ENCODE results near the gene ZBED4. TPM values are rescaled to one million over a fixed set of nuclear protein-coding genes. Genes with fewer than 3 reads are reported as not detected.

ZBED4 gene
- total RNA-seq = 10 to 100 TPM in 2 of 4 donors, 1 to 10 TPM in 1, under 1 TPM in 1; 0.59 to 16.4 (median 12.7) TPM

- peak; percentile 81 to 88 for TF ChIP-seq POLR2A (IDR thresholded peaks at IDR 0.05)
- peak in 1 of 4 experiments; percentile 34 for TF ChIP-seq CTCF (IDR thresholded peaks at IDR 0.05)
- Histone ChIP-seq H3K27ac (peak within 1 kb of the TSS; percentile 84 to 85), H3K27me3 (peaks cover 8 to 16% of the 10 kb centered on the region in 2 donors), H3K4me1 (peaks cover 0 to 23% of the 10 kb centered on the region in 2 donors), H3K4me3 (peak within 1 kb of the TSS; percentile 56 to 77), H3K36me3 (no peaks in the 10 kb centered on the region), H3K9me3 (no peaks in the 10 kb centered on the region)
- DNase-seq = peak; percentile 95 to 98
- intact Hi-C loops (cut with DNase I; ENCODE audit: low total_unique reads) = no loop called here
Observed at GRCh38 chr22:49852898-49853894, at the start of gene ZBED4. TSS of gene ZBED4 (plus strand) at chr22:49853844. CDS start at chr22:49883663, 29,819 bp downstream.

DNA sequence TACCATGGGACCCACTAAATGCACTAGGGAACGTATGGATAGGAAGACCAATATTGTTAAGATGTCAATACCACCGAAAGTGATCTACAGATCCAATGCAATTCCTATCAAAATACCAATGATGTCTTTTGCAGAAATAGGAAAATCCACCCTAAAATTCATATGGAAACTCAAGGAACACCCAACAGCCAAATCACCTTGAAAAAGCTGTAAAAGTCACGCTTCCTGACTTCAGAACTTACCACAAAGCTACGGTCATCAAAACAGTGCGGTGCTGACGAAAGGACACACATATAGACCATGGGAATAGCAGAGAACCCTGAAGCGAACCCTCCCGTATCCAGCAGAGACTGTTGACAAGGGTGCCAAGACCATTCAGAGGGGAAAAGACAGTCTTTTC lies 46.5 kb upstream of the ZBED4 start:
- Histone ChIP-seq H3K27ac (no peak overlapping the region), H3K27me3 (no peaks in the 10 kb centered on the region), H3K9me3 (no peaks in the 10 kb centered on the region), H3K4me3 (no peak overlapping the region), H3K36me3 (no peaks in the 10 kb centered on the region), H3K4me1 (no peaks in the 10 kb centered on the region)
- TF ChIP-seq CTCF (IDR thresholded peaks at IDR 0.05) = no peak
- TF ChIP-seq POLR2A (IDR thresholded peaks at IDR 0.05) = no peak
- intact Hi-C loops (cut with DNase I; ENCODE audit: low total_unique reads) = no loop called here
- DNase-seq = no peak

DNA sequence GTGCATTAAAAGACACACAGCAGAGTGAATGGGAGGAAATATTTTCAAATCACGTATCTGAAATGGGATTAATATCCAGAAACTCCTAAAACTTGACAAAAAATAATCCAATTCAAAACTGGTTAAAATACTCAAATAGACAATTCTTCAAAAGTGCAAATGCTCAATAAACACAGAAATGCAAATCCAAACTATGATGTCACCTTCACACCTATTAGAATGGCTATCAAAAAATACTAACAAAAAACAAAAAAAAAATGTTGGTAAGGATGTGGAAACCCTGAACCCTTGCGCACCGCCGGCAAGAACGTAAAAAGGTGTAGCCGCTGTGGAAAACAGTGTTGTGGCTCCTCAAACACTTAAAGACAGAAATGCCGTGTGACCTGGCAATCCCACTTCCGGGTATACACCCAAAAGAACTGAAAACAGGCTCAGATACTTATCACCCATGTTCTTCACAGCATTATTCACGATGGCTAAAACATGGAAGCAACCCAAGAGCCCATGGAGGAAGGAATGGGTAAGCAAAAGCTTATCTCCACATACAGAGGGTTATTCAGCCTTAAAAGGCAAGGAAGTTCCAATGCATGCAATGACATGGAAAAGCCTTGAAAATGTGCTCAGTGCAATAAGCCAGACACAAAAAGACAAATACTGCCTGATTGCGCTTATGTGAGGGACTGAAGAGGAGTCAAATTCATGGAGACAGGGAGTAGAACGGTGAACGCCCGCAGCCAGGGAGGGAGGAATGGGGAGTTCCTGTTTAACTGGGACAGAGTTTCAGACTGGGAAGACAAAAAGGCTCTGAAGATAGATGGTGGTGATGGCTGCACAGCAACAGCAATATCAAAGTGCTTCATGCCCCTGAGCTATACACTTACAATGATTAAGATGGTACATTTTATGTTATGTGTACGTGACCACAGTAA lies 45.6 kb upstream of the ZBED4 start:
- Histone ChIP-seq H3K27ac (no peak overlapping the region), H3K4me1 (no peaks in the 10 kb centered on the region), H3K4me3 (no peak overlapping the region), H3K9me3 (no peaks in the 10 kb centered on the region), H3K36me3 (no peaks in the 10 kb centered on the region), H3K27me3 (no peaks in the 10 kb centered on the region)
- intact Hi-C loops (cut with DNase I; ENCODE audit: low total_unique reads) = no loop called here
- DNase-seq = no peak
- no peak for TF ChIP-seq CTCF (IDR thresholded peaks at IDR 0.05)

GRCh38 chr22:49810363-49811019 lies 43.2 kb upstream of the ZBED4 start:
- no peaks in the 10 kb centered on the region for H3K9me3 ChIP-seq
- H3K27ac ChIP-seq = no peak overlapping the region
- H3K4me1 ChIP-seq = peaks cover 0 to 2% of the 10 kb centered on the region in 2 donors

More at GRCh38 chr22:49810363-49811019, 43.2 kb upstream of the ZBED4 start:
- H3K36me3 ChIP-seq = no peaks in the 10 kb centered on the region
- intact Hi-C loops (cut with DNase I; ENCODE audit: low total_unique reads) = no loop called here
- TF ChIP-seq CTCF (IDR thresholded peaks at IDR 0.05) = no peak
- no peak for TF ChIP-seq POLR2A (IDR thresholded peaks at IDR 0.05)
- no peak overlapping the region for H3K4me3 ChIP-seq
- no peaks in the 10 kb centered on the region for H3K27me3 ChIP-seq
- no peak for DNase-seq

Data from uterus (tissue), 4 donors.